WTC11 (cell line): ENCODE measurements around the gene PRR12.

Experiments
- CBFB ChIP-seq: sonication (generic); formaldehyde crosslinking; IDR thresholded peaks from 2 replicates; pipeline ENCODE4 v1.8.1; 2022; ENCODE audit warnings: mild to moderate bottlenecking, low read depth, missing genetic modification reagents
- CTCF ChIP-seq: fragments of 200-600 bp; IDR thresholded peaks from 2 replicates; pipeline ENCODE4 v1.8.0; 2022; ENCODE audit warnings: antibody characterized with exemption
- ZNF138 ChIP-seq: sonication (generic); formaldehyde crosslinking; conservative IDR thresholded peaks from 2 replicates; pipeline ENCODE4 v1.8.1; 2022; ENCODE audit warnings: mild to moderate bottlenecking, moderate library complexity, missing genetic modification reagents

DNA sequence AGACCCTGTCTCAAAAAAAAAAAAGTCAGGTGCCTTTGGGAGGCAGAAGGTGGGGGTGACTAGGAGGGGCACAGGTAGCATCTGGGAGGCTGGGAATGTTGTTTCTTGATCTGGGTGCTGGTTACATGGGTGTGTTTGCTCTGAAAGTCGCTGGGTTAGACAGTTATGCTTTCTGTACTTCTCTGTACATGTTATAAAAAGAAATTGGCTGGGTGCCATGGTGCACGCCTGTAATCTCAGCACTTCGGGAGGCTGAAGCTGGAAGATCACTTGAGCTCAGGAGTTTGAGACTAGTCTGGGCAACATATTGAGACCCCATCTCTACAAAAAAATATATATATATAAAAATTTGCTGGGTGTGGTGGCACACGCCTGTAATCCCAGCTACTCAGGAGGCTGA, 25.7 kb upstream of the PRR12 start:
- TF ChIP-seq CTCF (no peak), ZNF138 (CRISPR knock-in tag) (no peak), CBFB (CRISPR knock-in tag) (no peak)
